SK-N-SH (cell line): Measurements from ENCODE around the gene OLFM1. TPM values are rescaled to one million over a fixed set of nuclear protein-coding genes. Genes with fewer than 3 reads are reported as not detected.

Experiments
- CTCF ChIA-PET: fragments of 300-600, 350-600 bp; formaldehyde crosslinking; extraction: SDS; loops from one replicate; lab custom pipeline; 2021; lab: Yijun Ruan, JAX
- POLR2A ChIA-PET: fragments of 350-600 bp; sonication (Branson Sonifier 250); formaldehyde crosslinking; extraction: SDS; loops from one replicate; lab custom pipeline; 2020; ENCODE audit warnings: antibody characterized with exemption, inconsistent platforms; lab: Yijun Ruan, JAX
- DNase-seq: peaks from one replicate; pipeline ENCODE4 v3.0.0; 2012
- H2AFZ ChIP-seq: fragments of 200-600 bp; sonication (generic); 2 replicates; pipeline ENCODE4 v1.8.1; 2016; ENCODE audit warnings: antibody characterized with exemption, mild to moderate bottlenecking, low read depth
- H3F3A ChIP-seq: fragments of 200-600 bp; sonication (generic); replicated peaks from 2 replicates; pipeline ENCODE3; 2016; ENCODE audit warnings: antibody characterized with exemption, mild to moderate bottlenecking; ENCODE audit not compliant: insufficient read depth
- H3K27ac ChIP-seq, 2 experiments: fragments of 200-500 bp in 1 of 2; fragments of 200-600 bp in 1 of 2; sonication (Bioruptor generic) in 1 of 2; sonication (generic), shearing (Covaris generic) in 1 of 2; 2 replicates each; pipeline versions ENCODE4 v1.5.1 to v1.6.1; 2014 to 2016; ENCODE audit warnings: low read depth in 2 of 2, inconsistent platforms in 1 of 2, low read length in 1 of 2, mild to moderate bottlenecking in 1 of 2, mixed read lengths in 1 of 2
- H3K27me3 ChIP-seq: fragments of 200-600 bp; sonication (generic), shearing (Covaris generic); 2 replicates; pipeline ENCODE4 v1.6.1; 2016; ENCODE audit warnings: mixed run types; ENCODE audit not compliant: insufficient read depth
- H3K36me3 ChIP-seq, 2 experiments: fragments of 200-500 bp in 1 of 2; fragments of 200-600 bp in 1 of 2; sonication (Bioruptor generic) in 1 of 2; sonication (generic) in 1 of 2; replicated peaks in 1 of 2; 2 replicates each; pipeline versions ENCODE3 to v1.5.1; 2014 to 2016; ENCODE audit warnings: low read length in 1 of 2, mild to moderate bottlenecking in 1 of 2; ENCODE audit not compliant: insufficient read depth in 2 of 2, control insufficient read depth in 1 of 2
- H3K4me1 ChIP-seq, 2 experiments: fragments of 200-500 bp in 1 of 2; fragments of 200-600 bp in 1 of 2; sonication (Bioruptor generic) in 1 of 2; sonication (generic), shearing (Covaris generic) in 1 of 2; 2 replicates each; pipeline versions ENCODE4 v1.5.1 to v1.6.1; 2014 to 2016; ENCODE audit warnings: low read depth in 1 of 2, low read length in 1 of 2, mixed run types in 1 of 2; ENCODE audit not compliant: insufficient read depth in 2 of 2, control insufficient read depth in 1 of 2
- H3K4me2 ChIP-seq: fragments of 200-600 bp; sonication (generic), shearing (Covaris generic); 2 replicates; pipeline ENCODE4 v1.6.1; 2017; ENCODE audit warnings: mixed run types
- H3K4me3 ChIP-seq, 2 experiments: fragments of 200-500 bp in 1 of 2; fragments of 200-600 bp in 1 of 2; sonication (Bioruptor generic) in 1 of 2; sonication (generic), shearing (Covaris generic) in 1 of 2; 2 replicates each; pipeline versions ENCODE4 v1.5.1 to v1.8.1; 2014 to 2016; ENCODE audit warnings: low read depth in 2 of 2, inconsistent platforms in 1 of 2, low read length in 1 of 2, mild to moderate bottlenecking in 1 of 2, mixed read lengths in 1 of 2, moderate library complexity in 1 of 2
- H3K79me2 ChIP-seq: fragments of 200-600 bp; sonication (generic); 2 replicates; pipeline ENCODE4 v1.8.1; 2017; ENCODE audit warnings: mild to moderate bottlenecking; ENCODE audit not compliant: insufficient read depth
- H3K9ac ChIP-seq: fragments of 200-600 bp; sonication (generic); 2 replicates; pipeline ENCODE4 v1.6.1; 2017; ENCODE audit warnings: mixed run types
- H3K9me2 ChIP-seq: fragments of 200-600 bp; sonication (generic); 2 replicates; pipeline ENCODE4 v1.6.1; 2017; ENCODE audit warnings: mixed run types
- H3K9me3 ChIP-seq: fragments of 200-600 bp; sonication (generic); 2 replicates; pipeline ENCODE4 v1.6.1; 2017; ENCODE audit warnings: mixed run types, mild to moderate bottlenecking, moderate library complexity
- H4K20me1 ChIP-seq: fragments of 200-600 bp; sonication (generic); 2 replicates; pipeline ENCODE4 v1.6.1; 2017; ENCODE audit warnings: mild to moderate bottlenecking, mixed run types; ENCODE audit not compliant: insufficient read depth
- CHD2 ChIP-seq: fragments of 150-350 bp; IDR thresholded peaks from 2 replicates; pipeline ENCODE4 v1.6.1; 2018; ENCODE audit warnings: low read length; ENCODE audit not compliant: partially characterized antibody
- CTCF ChIP-seq: fragments of 200-600 bp; sonication (generic); IDR thresholded peaks from 2 replicates; pipeline ENCODE4 v1.6.1; 2017; ENCODE audit warnings: antibody characterized with exemption, mild to moderate bottlenecking, moderate library complexity
- FOSL2 ChIP-seq: IDR thresholded peaks from 2 replicates; pipeline ENCODE4 v1.4.0; 2012; ENCODE audit warnings: low read depth, mild to moderate bottlenecking, moderate library complexity, borderline replicate concordance
- FOXJ3 ChIP-seq: sonication (generic); formaldehyde crosslinking; IDR thresholded peaks from 2 replicates; pipeline ENCODE4 v1.5.1; 2020; ENCODE audit warnings: mild to moderate bottlenecking, missing genetic modification reagents
- GATA2 ChIP-seq: sonication (generic); formaldehyde crosslinking; IDR thresholded peaks from 2 replicates; pipeline ENCODE4 v1.5.0; 2020; ENCODE audit warnings: mild to moderate bottlenecking, missing genetic modification reagents
- IRF3 ChIP-seq: fragments of 150-350 bp; IDR thresholded peaks from 2 replicates; pipeline ENCODE4 v1.6.1; 2016; ENCODE audit warnings: mild to moderate bottlenecking, low read depth, low read length
- JUND ChIP-seq: IDR thresholded peaks from 2 replicates; pipeline ENCODE4 v1.4.0; 2012
- MAX ChIP-seq: IDR thresholded peaks from 2 replicates; pipeline ENCODE4 v1.4.0; 2012; ENCODE audit warnings: low read depth
- NRF1 ChIP-seq: IDR thresholded peaks from 2 replicates; pipeline ENCODE4 v1.6.1; 2012; ENCODE audit warnings: low read depth, mild to moderate bottlenecking, low read length
- RAD21 ChIP-seq: IDR thresholded peaks from 2 replicates; pipeline ENCODE4 v1.6.1; 2012; ENCODE audit warnings: mild to moderate bottlenecking, low read length
- RCOR1 ChIP-seq: fragments of 150-350 bp; IDR thresholded peaks from 2 replicates; pipeline ENCODE4 v1.6.1; 2017; ENCODE audit warnings: antibody characterized with exemption, low read length
- SMC3 ChIP-seq: IDR thresholded peaks from 2 replicates; pipeline ENCODE4 v1.6.1; 2012; ENCODE audit warnings: low read depth, low read length, improper control_type of control experiment
- TCF12 ChIP-seq: IDR thresholded peaks from 2 replicates; pipeline ENCODE4 v1.4.0; 2012
- TEAD4 ChIP-seq: IDR thresholded peaks from 2 replicates; pipeline ENCODE4 v1.4.0; 2012; ENCODE audit warnings: mild to moderate bottlenecking, borderline replicate concordance; ENCODE audit not compliant: insufficient read depth
- YY1 ChIP-seq: IDR thresholded peaks from 2 replicates; pipeline ENCODE4 v1.4.0; 2012; ENCODE audit warnings: low read depth, mild to moderate bottlenecking
- ZBTB33 ChIP-seq: IDR thresholded peaks from 2 replicates; pipeline ENCODE4 v1.4.0; 2012; ENCODE audit warnings: low read depth, borderline replicate concordance
- WGBS: methylation state at CpG from one replicate; pipeline ENCODE4 v1.1.6; 2017; ENCODE audit warnings: low lambda C conversion rate; 5-methylcytosine and 5-hydroxymethylcytosine counted together
- polyA plus RNA-seq, 3 experiments: library from polyadenylated mRNA; depleted of rRNA; stranded (reverse); fragments of >200 nt; gene quantifications; 2 replicates each; pipeline ENCODE4 v1.2.3, GENCODE V29; 2012
- TF ChIP-seq, protein P1 (sequence below): IDR thresholded peaks from 2 replicates; pipeline ENCODE4 v1.6.1; 2012; ENCODE audit warnings: mild to moderate bottlenecking, low read depth, low read length, moderate library complexity

Gene OLFM1
- polyA plus RNA-seq, 1 of the 3 experiments (the other 2 are of a cell fraction): 15.9 TPM

DNA sequence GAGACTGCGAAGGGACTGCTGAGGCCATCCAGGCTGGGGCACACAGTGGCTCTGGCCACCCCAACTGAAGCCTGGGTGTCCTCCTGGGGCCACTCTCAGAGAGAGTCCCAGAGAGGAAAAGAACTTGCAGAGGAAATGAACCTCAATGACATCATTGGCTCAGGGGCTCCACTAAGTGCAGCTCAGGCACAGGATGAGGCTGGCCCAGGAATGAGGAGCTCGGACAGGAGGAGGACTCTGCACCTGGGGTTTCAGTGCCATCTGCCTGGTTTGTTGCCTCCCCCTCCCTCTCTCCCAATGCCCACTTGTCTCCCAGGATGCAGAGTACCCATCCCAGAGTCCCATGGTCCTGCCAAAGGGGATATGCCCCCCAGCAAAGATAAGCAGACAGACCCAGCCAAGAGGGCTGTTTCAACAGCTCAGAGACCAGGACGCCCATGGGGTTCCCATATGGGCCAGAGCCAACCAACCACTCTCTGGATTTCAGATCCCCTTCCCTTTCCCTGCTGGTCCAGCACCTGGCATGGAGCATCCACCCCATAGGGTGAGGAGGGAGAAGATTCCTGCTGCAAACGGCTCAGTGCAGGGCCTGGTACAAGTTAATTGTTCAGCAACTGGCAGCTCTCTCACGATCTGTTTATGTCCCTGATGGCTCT is 26.9 kb upstream of the OLFM1 start:
- H3K27ac ChIP-seq: no peak overlapping the region
- no peak overlapping the region for H3K4me2 ChIP-seq
- H3K9ac ChIP-seq: no peak overlapping the region
- no peak overlapping the region for H2AFZ ChIP-seq
- H3K4me3 ChIP-seq: no peak overlapping the region
- no peak for TF ChIP-seq TCF12
- no peak for TF ChIP-seq GATA2 (CRISPR knock-in tag)
- no peak for TF ChIP-seq YY1
- no peak for TF ChIP-seq JUND
- TF ChIP-seq MAX: no peak
- TF ChIP-seq FOSL2: no peak
- no peak for TF ChIP-seq CTCF
- no peak for TF ChIP-seq RAD21
- no peak for TF ChIP-seq NRF1
- no peak for TF ChIP-seq RCOR1
- TF ChIP-seq, protein P1, sequence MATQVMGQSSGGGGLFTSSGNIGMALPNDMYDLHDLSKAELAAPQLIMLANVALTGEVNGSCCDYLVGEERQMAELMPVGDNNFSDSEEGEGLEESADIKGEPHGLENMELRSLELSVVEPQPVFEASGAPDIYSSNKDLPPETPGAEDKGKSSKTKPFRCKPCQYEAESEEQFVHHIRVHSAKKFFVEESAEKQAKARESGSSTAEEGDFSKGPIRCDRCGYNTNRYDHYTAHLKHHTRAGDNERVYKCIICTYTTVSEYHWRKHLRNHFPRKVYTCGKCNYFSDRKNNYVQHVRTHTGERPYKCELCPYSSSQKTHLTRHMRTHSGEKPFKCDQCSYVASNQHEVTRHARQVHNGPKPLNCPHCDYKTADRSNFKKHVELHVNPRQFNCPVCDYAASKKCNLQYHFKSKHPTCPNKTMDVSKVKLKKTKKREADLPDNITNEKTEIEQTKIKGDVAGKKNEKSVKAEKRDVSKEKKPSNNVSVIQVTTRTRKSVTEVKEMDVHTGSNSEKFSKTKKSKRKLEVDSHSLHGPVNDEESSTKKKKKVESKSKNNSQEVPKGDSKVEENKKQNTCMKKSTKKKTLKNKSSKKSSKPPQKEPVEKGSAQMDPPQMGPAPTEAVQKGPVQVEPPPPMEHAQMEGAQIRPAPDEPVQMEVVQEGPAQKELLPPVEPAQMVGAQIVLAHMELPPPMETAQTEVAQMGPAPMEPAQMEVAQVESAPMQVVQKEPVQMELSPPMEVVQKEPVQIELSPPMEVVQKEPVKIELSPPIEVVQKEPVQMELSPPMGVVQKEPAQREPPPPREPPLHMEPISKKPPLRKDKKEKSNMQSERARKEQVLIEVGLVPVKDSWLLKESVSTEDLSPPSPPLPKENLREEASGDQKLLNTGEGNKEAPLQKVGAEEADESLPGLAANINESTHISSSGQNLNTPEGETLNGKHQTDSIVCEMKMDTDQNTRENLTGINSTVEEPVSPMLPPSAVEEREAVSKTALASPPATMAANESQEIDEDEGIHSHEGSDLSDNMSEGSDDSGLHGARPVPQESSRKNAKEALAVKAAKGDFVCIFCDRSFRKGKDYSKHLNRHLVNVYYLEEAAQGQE: no peak
- no peak for TF ChIP-seq IRF3
- no peak for TF ChIP-seq SMC3
- TF ChIP-seq FOXJ3: no peak
- TF ChIP-seq ZBTB33: no peak
- TF ChIP-seq TEAD4: no peak
- TF ChIP-seq CHD2: no peak
- 14% methylated on average over 5 of the region's 5 CpGs for WGBS
- H3K4me1 ChIP-seq: no peaks in the 10 kb centered on the region
- H3F3A ChIP-seq: no peaks in the 10 kb centered on the region
- POLR2A ChIA-PET: no interaction called here
- CTCF ChIA-PET: interaction anchor here (0.8 to 2.1 kb wide), 3 partner anchors 9 to 282 kb away, joined by 3 to 5 read pairs (median 3); no protein-coding TSS in a partner anchor
- H3K79me2 ChIP-seq: no peaks in the 10 kb centered on the region
- no peaks in the 10 kb centered on the region for H4K20me1 ChIP-seq
- no peaks in the 10 kb centered on the region for H3K9me2 ChIP-seq
- no peaks in the 10 kb centered on the region for H3K27me3 ChIP-seq
- no peaks in the 10 kb centered on the region for H3K9me3 ChIP-seq
- DNase-seq: no peak
- H3K36me3 ChIP-seq: no peaks in the 10 kb centered on the region
